Right atrium auricular region (tissue), 2 donors: ENCODE results near the gene ST6GALNAC4. TPM values are rescaled to one million over a fixed set of nuclear protein-coding genes. Genes with fewer than 3 reads are reported as not detected.
A peak's percentile ranks its signal among the peaks of the same experiment; 100 is the strongest.

ENCODE experiments used
- DNase-seq: peaks from one replicate; pipeline ENCODE4 v3.0.0-alpha.2; 2019; ENCODE audit warnings: low spot score
- H3K27ac ChIP-seq, 2 donors: fragments of 200-600 bp; sonication (generic); 1 replicate in 1 of 2; 2 replicates in 1 of 2; pipeline ENCODE4 v1.5.1; 2016 to 2019
- H3K27me3 ChIP-seq, 2 donors: fragments of 200-600 bp; sonication (generic); one replicate each; pipeline versions ENCODE4 v1.5.1 to v1.6.0; 2017 to 2019
- H3K36me3 ChIP-seq: fragments of 200-600 bp; sonication (generic); one replicate; pipeline ENCODE4 v1.5.1; 2016
- H3K4me1 ChIP-seq, 2 donors: fragments of 200-600 bp; sonication (generic); one replicate each; pipeline versions ENCODE4 v1.5.1 to v1.6.0; 2017 to 2019
- H3K4me3 ChIP-seq, 2 donors: fragments of 200-600 bp; sonication (generic); 1 replicate in 1 of 2; 2 replicates in 1 of 2; pipeline ENCODE4 v1.5.1; 2017 to 2019; ENCODE audit warnings: mild to moderate bottlenecking in 1 of 2, moderate library complexity in 1 of 2
- H3K9me3 ChIP-seq, 2 donors: fragments of 200-600 bp; sonication (generic); one replicate each; pipeline ENCODE4 v1.5.1; 2019
- total RNA-seq, 2 donors: library from RNA; depleted of rRNA; stranded (reverse); fragments of >200 nt; gene quantifications; one replicate each; pipeline ENCODE4 v1.1.0, GENCODE V29; 2016
- TF ChIP-seq, protein P1 (sequence below), 2 donors: fragments of 200-600 bp; sonication (generic); IDR thresholded peaks; one replicate each; pipeline ENCODE4 v1.5.1; 2019; ENCODE audit warnings: antibody characterized with exemption in 2 of 2

Gene ST6GALNAC4
- total RNA-seq, 2 donors from 2014 or later, result 31.7 to 59.0 TPM

DNA sequence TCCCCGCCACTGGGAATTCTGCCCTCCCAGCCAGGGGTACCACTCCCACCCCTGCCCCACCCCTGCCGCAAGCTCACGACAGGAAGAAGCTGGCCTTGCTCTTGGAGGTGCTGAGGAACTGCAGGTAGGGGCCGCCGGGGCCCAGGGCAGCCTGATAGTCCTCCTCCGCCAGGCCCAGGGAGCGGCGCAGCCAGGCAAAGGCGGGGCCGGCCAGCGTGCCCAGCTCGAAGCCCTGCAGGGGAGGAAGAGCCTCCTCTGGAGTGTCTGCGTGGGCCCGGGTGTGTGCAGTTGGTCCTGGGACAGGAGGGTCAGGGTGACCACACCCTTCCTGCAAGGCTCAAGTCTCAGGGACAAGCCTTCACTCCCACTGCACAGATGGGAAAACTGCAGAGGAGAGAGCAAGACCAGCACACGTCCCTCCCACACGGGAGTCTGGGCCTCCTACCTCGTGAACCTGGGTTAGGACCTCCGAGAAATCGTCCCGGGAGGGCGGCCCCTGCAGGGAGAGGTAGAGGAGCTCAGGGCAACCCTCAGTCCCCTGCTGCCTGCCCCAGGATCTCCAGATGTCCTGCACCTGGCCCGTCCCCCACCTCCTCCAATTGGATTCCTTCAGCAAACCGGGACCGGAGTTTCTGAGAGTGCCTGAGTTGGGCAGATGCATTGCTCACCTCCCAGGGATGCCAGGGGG, 11.3 kb upstream of the ST6GALNAC4 start:
- no peaks in the 10 kb centered on the region for H3K36me3 ChIP-seq
- H3K27me3 ChIP-seq, result peaks cover 5 to 16% of the 10 kb centered on the region in 2 donors
- peak overlapping the region in 1 of 2 donors; percentile 10 for H3K4me3 ChIP-seq
- H3K4me1 ChIP-seq, result peaks cover 0 to 41% of the 10 kb centered on the region in 2 donors
- H3K27ac ChIP-seq, result no peak overlapping the region
- DNase-seq, result no peak
- H3K9me3 ChIP-seq, result no peaks in the 10 kb centered on the region
- TF ChIP-seq, protein P1, sequence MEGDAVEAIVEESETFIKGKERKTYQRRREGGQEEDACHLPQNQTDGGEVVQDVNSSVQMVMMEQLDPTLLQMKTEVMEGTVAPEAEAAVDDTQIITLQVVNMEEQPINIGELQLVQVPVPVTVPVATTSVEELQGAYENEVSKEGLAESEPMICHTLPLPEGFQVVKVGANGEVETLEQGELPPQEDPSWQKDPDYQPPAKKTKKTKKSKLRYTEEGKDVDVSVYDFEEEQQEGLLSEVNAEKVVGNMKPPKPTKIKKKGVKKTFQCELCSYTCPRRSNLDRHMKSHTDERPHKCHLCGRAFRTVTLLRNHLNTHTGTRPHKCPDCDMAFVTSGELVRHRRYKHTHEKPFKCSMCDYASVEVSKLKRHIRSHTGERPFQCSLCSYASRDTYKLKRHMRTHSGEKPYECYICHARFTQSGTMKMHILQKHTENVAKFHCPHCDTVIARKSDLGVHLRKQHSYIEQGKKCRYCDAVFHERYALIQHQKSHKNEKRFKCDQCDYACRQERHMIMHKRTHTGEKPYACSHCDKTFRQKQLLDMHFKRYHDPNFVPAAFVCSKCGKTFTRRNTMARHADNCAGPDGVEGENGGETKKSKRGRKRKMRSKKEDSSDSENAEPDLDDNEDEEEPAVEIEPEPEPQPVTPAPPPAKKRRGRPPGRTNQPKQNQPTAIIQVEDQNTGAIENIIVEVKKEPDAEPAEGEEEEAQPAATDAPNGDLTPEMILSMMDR (IDR thresholded peaks at IDR 0.05), result no peak

DNA sequence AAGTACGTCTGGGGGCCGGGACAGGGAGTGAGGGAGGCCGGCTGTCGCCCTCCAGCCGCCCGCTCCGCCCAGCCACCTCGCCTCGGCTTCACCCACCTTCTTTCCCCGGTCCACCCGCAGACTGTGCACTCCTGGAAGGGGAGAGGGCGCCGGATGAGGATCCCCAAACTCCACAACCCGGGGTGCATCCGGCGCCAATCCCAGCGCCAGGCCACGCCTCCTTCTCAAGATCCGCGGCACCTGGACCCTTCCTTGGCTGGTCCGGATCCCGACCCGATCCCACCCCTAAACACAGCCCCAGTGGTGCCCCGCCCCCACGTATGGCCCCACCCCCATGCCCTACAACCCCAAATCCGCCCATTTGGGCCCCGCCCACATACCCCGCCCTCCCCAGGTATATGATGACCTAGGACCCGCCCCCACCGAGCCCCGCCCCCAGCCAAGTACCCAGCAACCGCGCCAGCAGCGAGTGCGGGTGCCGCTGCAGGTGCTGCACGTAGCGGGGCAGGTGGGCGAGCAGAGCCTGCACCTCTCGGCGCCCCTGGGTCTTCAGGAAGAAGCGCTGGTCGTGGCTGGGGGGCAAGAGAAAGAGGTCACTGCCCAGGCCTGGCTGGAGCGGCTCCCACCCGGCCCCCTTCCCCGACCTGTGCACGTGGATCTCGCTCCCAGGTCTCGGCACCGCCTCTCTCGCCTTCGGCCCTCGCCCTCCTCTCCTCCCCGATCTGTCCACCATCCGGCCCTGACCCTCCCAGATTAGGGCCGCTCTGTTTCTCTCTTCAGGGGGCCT, 10.6 kb upstream of the ST6GALNAC4 start:
- Histone ChIP-seq H3K27ac (no peak overlapping the region), H3K9me3 (no peaks in the 10 kb centered on the region), H3K4me3 (peak overlapping the region in 1 of 2 donors; percentile 10), H3K27me3 (peaks cover 5 to 16% of the 10 kb centered on the region in 2 donors), H3K36me3 (no peaks in the 10 kb centered on the region), H3K4me1 (peaks cover 0 to 41% of the 10 kb centered on the region in 2 donors)
- TF ChIP-seq, protein P1 (IDR thresholded peaks at IDR 0.05), result no peak
- DNase-seq, result no peak

DNA sequence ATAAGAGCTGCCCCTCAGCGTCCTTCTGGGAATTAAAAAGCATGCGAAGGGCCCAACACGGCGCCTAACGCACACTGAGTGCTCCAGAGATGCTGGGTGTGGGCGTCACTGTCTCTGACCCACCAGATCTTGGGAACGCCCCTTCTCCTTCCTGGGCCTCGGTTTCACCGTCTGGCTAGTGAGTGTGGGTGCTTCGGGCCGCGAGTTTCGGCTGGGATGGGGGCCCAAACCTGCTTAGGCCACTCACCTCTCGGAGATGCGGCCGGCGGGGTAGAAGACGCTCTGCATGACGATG, 10.0 kb upstream of the ST6GALNAC4 start:
- Histone ChIP-seq H3K36me3 (no peaks in the 10 kb centered on the region), H3K27ac (no peak overlapping the region), H3K4me3 (peak overlapping the region in 1 of 2 donors; percentile 10), H3K4me1 (peaks cover 0 to 43% of the 10 kb centered on the region in 2 donors), H3K9me3 (no peaks in the 10 kb centered on the region), H3K27me3 (peaks cover 5 to 16% of the 10 kb centered on the region in 2 donors)
- DNase-seq, result no peak
- TF ChIP-seq, protein P1 (IDR thresholded peaks at IDR 0.05), result no peak

DNA sequence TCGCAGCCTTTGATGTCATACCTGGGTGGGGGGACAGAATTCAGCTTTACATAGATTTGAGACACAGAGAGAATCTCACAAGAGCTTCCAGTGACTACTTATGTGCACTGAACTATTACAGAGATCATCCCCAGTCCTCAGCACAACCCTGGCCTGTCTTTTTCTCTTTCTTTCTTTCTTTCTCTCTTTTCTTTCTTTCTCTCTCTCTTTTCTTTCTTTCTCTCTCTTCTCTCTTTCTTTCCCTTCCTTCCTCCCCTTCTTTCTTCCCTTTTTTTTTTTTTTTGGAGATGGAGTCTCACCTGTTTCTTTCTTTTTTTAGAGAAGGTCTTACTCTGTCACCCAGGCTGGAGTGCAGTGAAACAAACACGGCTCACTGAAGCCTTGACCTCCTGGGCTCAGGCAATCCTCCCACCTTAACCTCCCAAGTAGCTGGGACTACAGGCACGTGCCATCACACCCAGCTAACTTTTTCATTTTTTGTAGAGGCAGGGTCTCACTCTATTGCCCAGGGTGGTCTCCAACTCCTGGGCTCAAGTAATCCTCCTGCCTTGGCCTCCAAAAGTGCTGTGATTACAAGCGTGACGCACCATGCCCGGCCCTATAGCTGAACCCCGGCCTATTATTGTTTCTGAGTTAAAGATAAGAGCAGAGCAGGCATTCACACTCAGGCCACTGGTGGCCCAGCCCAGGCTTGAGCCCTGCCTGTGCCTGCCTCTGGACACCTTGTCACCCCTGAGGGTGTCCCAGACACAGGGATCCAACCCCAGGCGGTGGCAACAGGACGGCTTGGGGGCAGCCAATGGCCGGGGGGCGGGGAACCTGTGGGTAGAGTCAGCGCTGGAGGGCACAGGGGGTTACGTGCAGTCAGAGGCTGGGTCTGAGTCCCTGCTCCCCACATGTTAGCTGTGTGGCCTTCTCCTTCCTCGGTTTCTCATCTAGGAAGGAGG, 9.4 kb upstream of the ST6GALNAC4 start:
- Histone ChIP-seq H3K4me3 (no peak overlapping the region), H3K4me1 (peaks cover 0 to 44% of the 10 kb centered on the region in 2 donors), H3K27me3 (peaks cover 5 to 16% of the 10 kb centered on the region in 2 donors), H3K27ac (no peak overlapping the region), H3K9me3 (no peaks in the 10 kb centered on the region), H3K36me3 (no peaks in the 10 kb centered on the region)
- no peak for DNase-seq
- TF ChIP-seq, protein P1 (IDR thresholded peaks at IDR 0.05), result no peak

DNA sequence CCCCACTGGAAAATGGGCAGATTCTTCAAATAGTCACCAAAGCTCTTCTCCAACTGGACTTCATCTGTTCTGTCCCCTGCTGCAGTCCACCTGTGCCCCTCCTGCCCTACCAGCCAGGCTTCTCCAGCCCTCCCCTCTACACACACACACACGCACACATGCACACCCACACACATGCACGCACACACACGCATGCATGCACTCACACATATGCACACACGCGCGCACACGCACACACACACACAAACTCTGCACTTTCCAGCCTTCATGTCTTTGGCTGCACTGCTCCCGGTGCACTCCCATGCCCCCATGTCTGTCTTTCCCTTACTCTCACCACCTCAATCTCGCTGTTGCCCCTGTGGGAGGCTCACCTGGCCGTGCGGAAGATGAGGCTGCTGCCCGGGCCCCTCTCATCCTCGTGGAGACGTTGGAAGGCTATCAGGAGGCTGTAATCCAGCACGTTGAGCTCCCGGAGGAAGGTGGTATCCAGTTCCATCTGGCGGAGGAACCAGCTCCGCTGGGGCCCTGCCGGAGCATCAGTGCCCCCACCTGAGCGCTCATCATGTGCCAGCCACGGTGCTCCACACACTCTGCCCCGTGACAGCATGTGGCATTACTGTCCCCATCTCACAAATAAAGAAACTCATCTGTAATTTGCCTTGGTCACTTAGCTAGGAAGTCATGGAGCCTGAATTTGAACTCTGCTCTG, 8.0 kb upstream of the ST6GALNAC4 start:
- DNase-seq, result no peak
- H3K4me3 ChIP-seq, result no peak overlapping the region
- H3K9me3 ChIP-seq, result no peaks in the 10 kb centered on the region
- no peaks in the 10 kb centered on the region for H3K36me3 ChIP-seq
- H3K27me3 ChIP-seq, result peaks cover 5 to 16% of the 10 kb centered on the region in 2 donors
- TF ChIP-seq, protein P1 (IDR thresholded peaks at IDR 0.05), result no peak
- no peak overlapping the region for H3K27ac ChIP-seq
- peaks cover 0 to 35% of the 10 kb centered on the region in 2 donors for H3K4me1 ChIP-seq
